Adrenal gland (tissue), 5 donors: Measurements from ENCODE around the gene LSM10.

ENCODE experiments used
- CTCF ChIP-seq, 6 experiments: fragments of 450-650 bp in 4 of 6; fragments of 200-600 bp in 2 of 6; sonication (generic) in 1 of 6; IDR thresholded peaks; 1 replicate in 5 of 6; 2 replicates in 1 of 6; pipeline versions ENCODE4 v1.5.1 to v1.8.0; 2016 to 2021; ENCODE audit warnings: antibody characterized with exemption in 6 of 6, mild to moderate bottlenecking in 2 of 6, moderate library complexity in 1 of 6
- POLR2A ChIP-seq, 2 donors: fragments of 450-650 bp; IDR thresholded peaks; one replicate each; pipeline ENCODE4 v1.6.1; 2017; ENCODE audit warnings: antibody characterized with exemption in 2 of 2, mild to moderate bottlenecking in 2 of 2, moderate library complexity in 1 of 2
- donor health status: DM: no; HTN: no; CAD: no.

GRCh38 chr1:36419140-36419539 lies 21.4 kb upstream of the LSM10 start:
- no peak for TF ChIP-seq CTCF (IDR thresholded peaks at IDR 0.05)
- no peak for TF ChIP-seq POLR2A (IDR thresholded peaks at IDR 0.05)
